OCI-LY3 (cell line): ENCODE measurements around the gene KIF6.

Source experiments
- EZH2phosphoT487 ChIP-seq: fragments of 200-600 bp; shearing (Covaris generic); IDR thresholded peaks from 2 replicates; pipeline ENCODE4 v1.6.1; 2018; ENCODE audit warnings: antibody characterized with exemption, mixed run types, low read depth
- TF ChIP-seq, protein P1 (sequence below): fragments of 200-600, 300-600 bp; sonication (generic); IDR thresholded peaks from 2 replicates; pipeline ENCODE4 v1.5.1; 2014; ENCODE audit warnings: antibody characterized with exemption, low read length, low read depth

DNA sequence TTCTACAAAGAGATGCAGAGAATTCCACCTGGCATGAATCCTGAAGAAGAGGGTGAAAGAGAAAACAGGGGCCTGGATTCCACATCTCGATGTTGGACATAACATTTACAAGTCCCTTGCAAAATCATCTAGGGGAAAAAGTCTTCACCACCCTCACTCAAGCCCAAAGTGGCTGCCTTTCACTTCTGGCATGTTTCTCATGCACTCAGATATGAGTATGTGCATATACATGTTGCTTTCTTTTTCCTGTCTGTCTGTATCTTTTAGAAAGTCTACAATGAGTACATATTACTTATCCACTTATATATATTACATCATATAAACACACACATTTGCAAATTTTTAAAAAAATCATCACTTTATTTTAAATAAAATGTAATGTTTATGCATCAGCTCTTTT lies 159.3 kb downstream of the KIF6 start:
- TF ChIP-seq, protein P1, sequence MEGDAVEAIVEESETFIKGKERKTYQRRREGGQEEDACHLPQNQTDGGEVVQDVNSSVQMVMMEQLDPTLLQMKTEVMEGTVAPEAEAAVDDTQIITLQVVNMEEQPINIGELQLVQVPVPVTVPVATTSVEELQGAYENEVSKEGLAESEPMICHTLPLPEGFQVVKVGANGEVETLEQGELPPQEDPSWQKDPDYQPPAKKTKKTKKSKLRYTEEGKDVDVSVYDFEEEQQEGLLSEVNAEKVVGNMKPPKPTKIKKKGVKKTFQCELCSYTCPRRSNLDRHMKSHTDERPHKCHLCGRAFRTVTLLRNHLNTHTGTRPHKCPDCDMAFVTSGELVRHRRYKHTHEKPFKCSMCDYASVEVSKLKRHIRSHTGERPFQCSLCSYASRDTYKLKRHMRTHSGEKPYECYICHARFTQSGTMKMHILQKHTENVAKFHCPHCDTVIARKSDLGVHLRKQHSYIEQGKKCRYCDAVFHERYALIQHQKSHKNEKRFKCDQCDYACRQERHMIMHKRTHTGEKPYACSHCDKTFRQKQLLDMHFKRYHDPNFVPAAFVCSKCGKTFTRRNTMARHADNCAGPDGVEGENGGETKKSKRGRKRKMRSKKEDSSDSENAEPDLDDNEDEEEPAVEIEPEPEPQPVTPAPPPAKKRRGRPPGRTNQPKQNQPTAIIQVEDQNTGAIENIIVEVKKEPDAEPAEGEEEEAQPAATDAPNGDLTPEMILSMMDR, result no peak
- no peak for TF ChIP-seq EZH2phosphoT487
